ENCODE measurements around the gene RABEP1.

GRCh38 chr17:5396612-5397011, 114.5 kb downstream of the RABEP1 start:
- no peak for TF ChIP-seq POLR2A (IDR thresholded peaks at IDR 0.05)
- no peak for TF ChIP-seq CTCF (IDR thresholded peaks at IDR 0.05)

Measured in lower leg skin (tissue), 3 donors.